Thymus (tissue), 11 donors: ENCODE measurements around the gene NSUN6. TPM values are rescaled to one million over a fixed set of nuclear protein-coding genes. Genes with fewer than 3 reads are reported as not detected.
"Not testable (repeated sequence)": the region's sequence is repeated elsewhere in the genome, so short reads cannot be mapped to it uniquely, and the experiment has no call there.

Source experiments
- DNase-seq, 9 donors: peaks; one replicate each; pipeline ENCODE4 v3.0.0-alpha.2; 2013; ENCODE audit warnings: low spot score in 9 of 9, low read depth in 6 of 9, missing footprints in 1 of 9
- H3K27ac ChIP-seq, 2 donors: one replicate each; pipeline ENCODE4 v1.5.1; 2013; ENCODE audit warnings: control low read depth in 1 of 2, low read depth in 1 of 2, low read length in 1 of 2, mild to moderate bottlenecking in 1 of 2, moderate library complexity in 1 of 2
- H3K27me3 ChIP-seq, 2 donors: one replicate each; pipeline ENCODE4 v1.5.1; 2013; ENCODE audit warnings: low read length in 1 of 2; ENCODE audit not compliant: control insufficient read depth in 2 of 2, insufficient read depth in 1 of 2
- H3K36me3 ChIP-seq, 2 donors: one replicate each; pipeline ENCODE4 v1.5.1; 2013; ENCODE audit warnings: low read length in 1 of 2, mild to moderate bottlenecking in 1 of 2, moderate library complexity in 1 of 2; ENCODE audit not compliant: control insufficient read depth in 2 of 2, insufficient read depth in 2 of 2
- H3K4me1 ChIP-seq, 2 donors: one replicate each; pipeline ENCODE4 v1.5.1; 2013; ENCODE audit warnings: low read length in 2 of 2; ENCODE audit not compliant: control insufficient read depth in 2 of 2, insufficient read depth in 2 of 2
- H3K4me3 ChIP-seq, 2 donors: one replicate each; pipeline ENCODE4 v1.5.1; 2013; ENCODE audit warnings: low read length in 2 of 2, control low read depth in 1 of 2, mild to moderate bottlenecking in 1 of 2
- H3K9me3 ChIP-seq, 2 donors: one replicate each; pipeline ENCODE4 v1.5.1; 2013; ENCODE audit warnings: low read length in 1 of 2, mild to moderate bottlenecking in 1 of 2; ENCODE audit not compliant: control insufficient read depth in 2 of 2, insufficient read depth in 1 of 2
- WGBS: extraction: QIAGEN DNeasy Blood & Tissue Kit; methylation state at CpG from one replicate; pipeline ENCODE4 v1.1.7; 2013; 5-methylcytosine and 5-hydroxymethylcytosine counted together
- polyA plus RNA-seq: library from polyadenylated mRNA; stranded (reverse); fragments of 200-250 nt; gene quantifications from one replicate; pipeline ENCODE4 v1.2.3, GENCODE V29; 2013
- total RNA-seq: library from RNA; stranded (reverse); fragments of 120-200 nt; gene quantifications from one replicate; pipeline ENCODE4 v1.2.4, GENCODE V29; 2013
- donor health status: healthy.

The NSUN6 gene
- total and polyA plus RNA-seq, 2 donors: 18.9 to 24.6 TPM

DNA sequence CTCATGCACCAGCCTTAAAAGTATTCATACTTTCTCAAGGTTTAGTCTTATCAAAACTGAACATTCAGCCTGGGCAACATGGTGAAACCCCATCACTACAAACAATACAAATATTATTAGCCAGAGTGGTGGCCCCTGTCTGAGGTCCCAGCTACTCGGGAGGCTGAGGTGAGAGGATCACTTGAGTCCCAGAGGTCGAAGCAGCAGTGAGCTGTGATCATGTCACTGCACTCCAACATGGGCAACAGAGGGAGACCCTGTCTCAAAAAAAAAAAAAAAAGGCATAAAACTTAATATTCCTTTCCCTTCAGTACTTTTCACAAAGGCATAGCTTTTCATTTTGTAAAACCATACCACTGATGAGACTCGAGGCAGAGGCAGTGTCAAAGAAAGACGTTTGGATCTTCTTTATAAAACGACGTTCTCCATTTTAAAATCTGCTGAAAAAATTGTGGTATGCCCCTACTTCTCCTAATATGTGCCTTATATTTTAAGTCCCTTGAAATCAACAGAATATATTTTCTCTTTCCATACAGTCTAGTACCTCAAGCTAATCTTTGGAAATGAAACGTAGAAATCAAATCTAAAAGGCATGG lies 1.9 kb downstream of the NSUN6 start:
- H3K9me3 ChIP-seq: no peaks in the 10 kb centered on the region
- no peak overlapping the region for H3K27ac ChIP-seq
- H3K4me1 ChIP-seq: peaks cover 0 to 11% of the 10 kb centered on the region in 2 donors
- no peak for DNase-seq
- 94% methylated on average over 7 of the region's 7 CpGs for WGBS
- H3K36me3 ChIP-seq: no peaks in the 10 kb centered on the region
- no peaks in the 10 kb centered on the region for H3K27me3 ChIP-seq
- H3K4me3 ChIP-seq: no peak overlapping the region

DNA sequence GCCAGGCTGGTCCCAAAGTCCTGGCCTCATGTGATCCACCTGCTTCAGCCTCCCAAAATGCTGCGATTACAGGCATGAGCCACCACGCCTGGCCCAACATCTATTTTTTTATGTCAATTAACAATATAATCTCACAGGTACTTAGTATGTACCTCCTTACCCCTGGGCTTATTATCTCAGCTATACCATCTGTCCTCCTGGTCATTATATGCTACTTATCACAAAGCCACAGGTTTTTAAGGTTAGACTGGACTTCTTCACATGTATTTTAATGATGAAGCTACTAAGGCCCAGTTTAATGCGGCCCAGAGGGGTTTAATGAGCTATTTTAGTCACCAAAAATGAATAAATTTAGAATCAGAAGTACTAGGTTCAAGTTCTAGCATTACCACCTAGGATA lies 3.4 kb downstream of the NSUN6 start:
- no peaks in the 10 kb centered on the region for H3K9me3 ChIP-seq
- no peak overlapping the region for H3K27ac ChIP-seq

DNA sequence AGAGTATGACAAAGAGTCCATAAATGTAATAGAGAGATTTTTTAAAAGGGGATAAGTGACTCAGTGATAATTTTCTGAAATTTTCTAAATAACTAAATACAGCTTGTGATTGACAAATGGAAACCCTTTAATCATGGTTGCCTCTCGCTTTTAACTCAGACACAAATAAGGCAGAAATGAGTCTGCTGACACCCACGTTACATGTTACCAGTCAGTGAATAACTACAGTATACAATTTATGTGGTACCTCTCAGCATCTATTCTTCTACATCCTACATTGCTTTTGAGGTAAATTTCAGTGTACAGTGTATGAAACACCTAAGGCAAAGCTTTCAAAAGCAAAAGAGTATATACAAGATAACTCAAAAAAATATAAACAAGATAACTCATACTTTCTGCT lies 4.2 kb downstream of the NSUN6 start:
- no peak for DNase-seq
- no peaks in the 10 kb centered on the region for H3K9me3 ChIP-seq
- no peaks in the 10 kb centered on the region for H3K36me3 ChIP-seq
- H3K4me1 ChIP-seq: peaks cover 0 to 11% of the 10 kb centered on the region in 2 donors
- H3K27ac ChIP-seq: no peak overlapping the region
- no peaks in the 10 kb centered on the region for H3K27me3 ChIP-seq
- WGBS: over 99% methylated on average over 2 of the region's 2 CpGs
- H3K4me3 ChIP-seq: no peak overlapping the region

More for the DNA sequence above, 3.4 kb downstream of the NSUN6 start:
- no peak overlapping the region for H3K4me3 ChIP-seq
- H3K27me3 ChIP-seq: no peaks in the 10 kb centered on the region
- H3K4me1 ChIP-seq: peaks cover 0 to 11% of the 10 kb centered on the region in 2 donors
- 98% methylated on average over 3 of the region's 3 CpGs for WGBS
- H3K36me3 ChIP-seq: no peaks in the 10 kb centered on the region
- no peak for DNase-seq

DNA sequence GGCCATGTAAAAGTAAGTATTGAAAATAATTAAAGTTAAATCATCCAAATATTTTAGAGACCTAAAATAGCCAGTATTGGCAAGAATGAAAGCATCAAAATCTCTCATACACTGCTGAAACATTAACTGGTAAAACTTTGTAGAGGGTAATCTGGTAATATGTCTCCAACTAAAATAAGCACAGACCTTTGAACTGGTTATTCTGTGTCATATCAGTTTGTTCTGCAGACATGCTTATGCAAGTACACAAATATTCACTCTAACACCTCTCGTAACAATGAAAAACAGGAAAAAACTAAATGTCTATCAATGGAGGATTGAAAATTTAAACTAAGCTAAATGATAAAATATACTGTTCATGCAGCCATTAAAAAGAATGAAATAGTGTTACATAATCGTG lies 11.7 kb downstream of the NSUN6 start:
- not testable (repeated sequence) for H3K9me3 ChIP-seq, H3K27ac ChIP-seq, H3K36me3 ChIP-seq, H3K4me3 ChIP-seq, DNase-seq, H3K27me3 ChIP-seq, H3K4me1 ChIP-seq
- 99% methylated on average over 2 of the region's 2 CpGs for WGBS

DNA sequence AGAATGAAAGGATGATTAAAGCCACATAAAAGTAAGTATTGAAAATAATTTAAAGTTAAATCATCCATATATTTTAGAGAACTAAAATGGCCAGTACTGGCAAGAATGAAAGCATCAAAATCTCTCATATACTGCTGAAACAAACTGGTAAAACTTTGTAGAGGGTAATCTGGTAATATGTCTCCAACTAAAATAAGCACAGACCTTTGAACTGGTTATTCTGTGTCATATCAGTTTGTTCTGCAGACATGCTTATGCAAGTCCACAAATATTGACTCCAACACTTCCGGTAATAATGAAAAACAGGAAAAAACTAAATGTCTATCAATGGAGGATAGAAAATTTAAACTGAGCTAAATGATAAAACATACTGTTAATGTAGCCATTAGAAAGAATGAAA lies 14.0 kb downstream of the NSUN6 start:
- H3K4me3 ChIP-seq, H3K4me1 ChIP-seq, H3K27ac ChIP-seq, DNase-seq, H3K36me3 ChIP-seq, H3K27me3 ChIP-seq, H3K9me3 ChIP-seq: not testable (repeated sequence)
- WGBS: 93% methylated on average over 1 of the region's 1 CpG

DNA sequence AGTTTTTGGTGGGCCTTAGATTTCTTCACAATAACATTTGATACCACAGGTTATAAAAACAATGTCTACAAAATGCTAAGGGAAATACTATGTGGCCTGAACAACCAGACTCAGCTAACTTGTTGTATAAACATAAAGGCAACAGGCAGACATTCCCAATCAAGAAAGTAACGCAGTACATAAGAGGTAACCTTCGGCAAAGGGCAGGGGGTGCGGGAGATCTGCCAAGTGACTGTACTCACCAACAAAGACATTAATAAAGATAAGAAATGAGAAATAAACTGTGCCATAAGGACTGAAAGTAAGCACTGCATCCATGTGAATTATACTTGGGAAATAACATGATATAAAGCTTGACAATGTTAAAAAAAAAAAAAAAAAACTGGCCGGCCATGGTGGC lies 15.4 kb downstream of the NSUN6 start:
- no peak for DNase-seq
- Histone ChIP-seq H3K36me3 (no peaks in the 10 kb centered on the region), H3K27me3 (no peaks in the 10 kb centered on the region), H3K4me3 (no peak overlapping the region), H3K9me3 (no peaks in the 10 kb centered on the region), H3K27ac (no peak overlapping the region), H3K4me1 (no peaks in the 10 kb centered on the region)
- 97% methylated on average over 4 of the region's 4 CpGs for WGBS

DNA sequence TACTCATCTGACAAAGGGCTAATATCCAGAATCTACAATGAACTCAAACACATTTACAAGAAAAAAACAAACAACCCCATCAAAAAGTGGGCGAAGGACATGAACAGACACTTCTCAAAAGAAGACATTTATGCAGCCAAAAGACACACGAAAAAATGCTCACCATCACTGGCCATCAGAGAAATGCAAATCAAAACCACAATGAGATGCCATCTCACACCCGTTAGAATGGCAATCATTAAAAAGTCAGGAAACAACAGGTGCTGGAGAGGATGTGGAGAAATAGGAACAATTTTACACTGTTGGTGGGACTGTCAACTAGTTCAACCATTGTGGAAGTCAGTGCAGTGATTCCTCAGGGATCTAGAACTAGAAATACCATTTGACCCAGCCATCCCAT lies 18.9 kb downstream of the NSUN6 start:
- not testable (repeated sequence) for H3K4me3 ChIP-seq, H3K36me3 ChIP-seq, DNase-seq, H3K27ac ChIP-seq, H3K9me3 ChIP-seq, H3K27me3 ChIP-seq, H3K4me1 ChIP-seq
- WGBS: 90% methylated on average over 2 of the region's 3 CpGs

DNA sequence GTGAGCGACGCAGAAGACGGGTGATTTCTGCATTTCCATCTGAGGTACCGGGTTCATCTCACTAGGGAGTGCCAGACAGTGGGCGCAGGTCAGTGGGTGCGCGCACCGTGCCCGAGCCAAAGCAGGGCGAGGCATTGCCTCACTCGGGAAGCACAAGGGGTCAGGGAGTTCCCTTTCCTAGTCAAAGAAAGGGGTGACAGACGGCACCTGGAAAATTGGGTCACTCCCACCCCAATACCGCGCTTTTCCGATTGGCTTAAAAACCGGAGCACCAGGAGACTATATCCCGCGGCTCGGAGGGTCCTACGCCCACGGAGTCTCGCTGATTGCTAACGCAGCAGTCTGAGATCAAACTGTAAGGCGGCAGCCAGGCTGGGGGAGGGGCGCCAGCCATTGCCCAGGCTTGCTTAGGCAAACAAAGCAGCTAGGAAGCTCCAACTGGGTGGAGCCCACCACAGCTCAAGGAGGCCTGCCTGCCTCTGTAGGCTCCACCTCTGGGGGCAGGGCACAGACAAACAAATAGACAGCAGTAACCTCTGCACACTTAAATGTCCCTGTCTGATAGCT lies 23.9 kb downstream of the NSUN6 start:
- peak in 8 of 9 donors; percentile 40 to 84 (median 57) for DNase-seq
- not testable (repeated sequence) for H3K27me3 ChIP-seq, H3K9me3 ChIP-seq, H3K36me3 ChIP-seq, H3K4me1 ChIP-seq
- H3K4me3 ChIP-seq: peak overlapping the region; percentile 56 to 65
- H3K27ac ChIP-seq: peak overlapping the region; percentile 83 to 89
- 4% methylated on average over 25 of the region's 25 CpGs for WGBS

DNA sequence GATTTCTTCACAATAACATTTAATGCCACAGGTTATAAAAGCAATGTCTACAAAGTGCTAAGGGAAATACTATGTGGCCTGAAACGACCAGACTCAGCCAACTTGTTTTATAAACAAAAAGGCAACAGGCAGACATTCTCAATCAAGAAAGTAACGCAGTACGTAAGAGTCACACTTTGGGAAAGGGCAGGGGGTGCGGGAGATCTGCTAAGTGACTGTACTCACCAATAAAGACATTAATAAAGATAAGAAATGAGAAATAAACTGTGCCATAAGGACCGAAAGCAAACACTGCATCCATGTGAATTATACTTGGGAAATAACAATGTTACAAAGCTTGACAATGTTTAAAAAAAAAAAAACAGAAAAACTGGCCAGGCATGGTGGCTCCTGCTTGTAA lies 25.5 kb downstream of the NSUN6 start:
- no peaks in the 10 kb centered on the region for H3K9me3 ChIP-seq
- H3K27me3 ChIP-seq: no peaks in the 10 kb centered on the region
- no peak overlapping the region for H3K4me3 ChIP-seq
- WGBS: 96% methylated on average over 5 of the region's 5 CpGs
- DNase-seq: no peak
- H3K27ac ChIP-seq: no peak overlapping the region
- H3K4me1 ChIP-seq: no peaks in the 10 kb centered on the region
- H3K36me3 ChIP-seq: peaks cover 0 to 6% of the 10 kb centered on the region in 2 donors
